Neural progenitor cell (in vitro differentiated cells): ENCODE data around the gene TNFAIP1.

ENCODE experiments used
- CTCF ChIP-seq: fragments of 200-600 bp; sonication (generic); IDR thresholded peaks from 2 replicates; pipeline ENCODE4 v1.5.1; 2017; ENCODE audit warnings: antibody characterized with exemption, mild to moderate bottlenecking
- EZH2 ChIP-seq: fragments of 200-600 bp; sonication (generic); IDR thresholded peaks from 2 replicates; pipeline ENCODE4 v1.6.1; 2017; ENCODE audit warnings: antibody characterized with exemption, mild to moderate bottlenecking, moderate library complexity
- EZH2phosphoT487 ChIP-seq: fragments of 200-600 bp; sonication (generic); IDR thresholded peaks from 2 replicates; pipeline ENCODE4 v1.6.1; 2017; ENCODE audit warnings: antibody characterized with exemption

- no peak for TF ChIP-seq CTCF
- TF ChIP-seq EZH2, result no peak
- no peak for TF ChIP-seq EZH2phosphoT487
These were observed 32.8 kb downstream of the TNFAIP1 start for GRCh38 chr17:28368306-28368831.
